Stimulated activated CD8-positive, alpha-beta memory T cell treated with anti-CD3 and anti-CD28 coated beads, Interleukin-15, amount 100 ng/mL, for 48 hours (primary cell): ENCODE measurements around the gene MCC.
"Not testable (repeated sequence)": the region's sequence is repeated elsewhere in the genome, so short reads cannot be mapped to it uniquely, and the experiment has no call there.

ENCODE experiments used
- DNase-seq, 2 donors: peaks; one replicate each; pipeline ENCODE4 v3.0.0-alpha.2; 2020; ENCODE audit warnings: low read depth in 2 of 2

Gene MCC

DNA sequence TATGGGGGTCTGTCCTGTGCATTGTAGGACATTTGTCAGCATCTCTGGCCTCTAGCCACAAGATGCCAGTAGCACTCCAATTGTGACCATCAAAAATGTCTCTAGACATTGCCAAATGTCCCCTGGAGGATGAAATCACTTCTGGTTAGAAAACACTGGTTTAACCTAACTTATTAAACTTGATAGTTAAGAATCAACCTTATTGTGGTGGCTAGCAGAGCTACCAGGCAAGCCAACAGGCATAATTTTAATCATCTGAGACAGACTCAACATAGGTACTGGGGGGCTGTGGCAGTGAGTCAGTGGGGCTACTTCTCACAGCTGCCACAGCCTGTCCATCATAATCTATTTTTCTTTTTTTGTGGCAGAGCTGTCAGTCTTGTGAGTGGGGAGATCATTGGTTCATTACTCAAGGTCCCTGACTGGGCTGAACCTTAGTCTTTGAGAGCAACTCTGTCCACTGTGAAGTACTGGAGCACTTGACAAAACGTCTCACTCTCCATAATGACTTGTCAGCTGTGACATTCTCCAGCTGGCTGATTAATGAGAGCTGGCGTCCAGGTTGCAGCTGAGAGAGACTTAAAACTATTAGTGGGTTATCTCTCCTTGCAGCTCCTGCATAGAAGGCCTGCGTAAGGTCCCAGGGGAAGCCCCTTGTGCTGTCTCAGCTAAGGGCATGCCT lies 403.7 kb downstream of the MCC start:
- no peak for DNase-seq

DNA sequence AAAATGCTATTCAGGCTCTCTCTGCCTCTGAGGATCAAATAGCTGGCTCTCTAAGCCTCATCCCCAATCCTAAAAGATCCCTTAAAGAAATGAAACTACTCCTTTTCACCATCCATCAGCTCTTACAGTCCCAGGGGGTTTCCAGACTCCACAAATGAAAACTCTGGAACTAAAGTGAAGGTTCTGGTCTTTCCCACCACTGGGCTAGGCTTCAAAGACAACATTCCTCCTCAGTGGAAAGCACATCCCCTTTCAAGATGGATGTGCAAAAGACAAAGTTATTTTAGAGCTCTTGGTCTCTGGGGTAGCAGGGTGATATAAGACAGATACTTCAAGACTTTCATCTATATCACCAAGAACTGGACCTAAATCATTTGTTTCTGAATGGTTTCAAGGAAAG lies 404.8 kb downstream of the MCC start:
- no peak for DNase-seq

DNA sequence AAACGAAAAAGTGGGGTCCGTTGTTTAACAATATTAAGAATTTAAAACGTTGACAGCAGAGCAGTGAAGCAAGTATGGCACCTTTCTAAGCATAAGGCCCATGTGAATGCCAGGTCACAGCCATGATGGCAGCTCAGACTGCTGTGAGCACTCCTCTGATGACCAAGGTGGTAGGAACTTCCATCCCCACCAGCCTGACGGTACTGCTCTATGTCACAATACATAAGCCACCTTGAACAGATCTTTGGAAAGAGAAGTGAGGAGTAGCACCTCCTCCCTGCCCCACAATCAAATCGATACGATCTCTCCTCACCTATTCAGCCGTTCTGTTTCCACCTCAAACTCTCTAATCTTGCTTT lies 405.7 kb downstream of the MCC start:
- no peak for DNase-seq

DNA sequence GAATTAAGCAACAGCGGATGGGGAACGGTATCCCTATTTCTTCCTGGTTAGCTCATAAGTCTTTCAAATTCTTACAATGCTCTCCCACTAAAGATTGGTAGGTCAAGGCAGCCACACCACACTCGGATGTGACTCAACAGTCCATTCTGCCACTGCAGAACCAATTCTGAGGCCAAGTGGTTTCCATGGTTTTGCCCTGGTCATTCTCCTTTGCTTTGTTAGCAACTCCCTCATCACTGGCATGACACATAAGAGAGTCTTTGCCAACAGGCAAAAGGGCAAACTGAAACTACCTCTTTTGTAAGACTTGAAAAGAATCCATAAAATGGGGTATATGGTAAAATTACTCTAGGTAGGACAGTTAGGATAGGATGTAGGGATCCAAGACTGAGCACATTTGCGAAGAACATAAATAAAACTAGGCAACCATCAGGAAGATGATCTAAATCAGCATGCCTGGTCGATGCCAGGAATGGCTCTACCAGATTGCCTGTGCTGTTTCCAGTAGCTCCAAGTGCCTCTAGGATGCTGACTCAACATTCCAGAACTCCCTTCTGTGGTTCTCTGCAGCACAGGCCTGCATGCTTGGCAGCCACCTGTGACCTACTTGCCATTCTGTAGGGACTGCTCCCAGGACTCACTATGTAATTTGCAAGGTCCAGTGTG lies 406.2 kb downstream of the MCC start:
- DNase-seq, result no peak

DNA sequence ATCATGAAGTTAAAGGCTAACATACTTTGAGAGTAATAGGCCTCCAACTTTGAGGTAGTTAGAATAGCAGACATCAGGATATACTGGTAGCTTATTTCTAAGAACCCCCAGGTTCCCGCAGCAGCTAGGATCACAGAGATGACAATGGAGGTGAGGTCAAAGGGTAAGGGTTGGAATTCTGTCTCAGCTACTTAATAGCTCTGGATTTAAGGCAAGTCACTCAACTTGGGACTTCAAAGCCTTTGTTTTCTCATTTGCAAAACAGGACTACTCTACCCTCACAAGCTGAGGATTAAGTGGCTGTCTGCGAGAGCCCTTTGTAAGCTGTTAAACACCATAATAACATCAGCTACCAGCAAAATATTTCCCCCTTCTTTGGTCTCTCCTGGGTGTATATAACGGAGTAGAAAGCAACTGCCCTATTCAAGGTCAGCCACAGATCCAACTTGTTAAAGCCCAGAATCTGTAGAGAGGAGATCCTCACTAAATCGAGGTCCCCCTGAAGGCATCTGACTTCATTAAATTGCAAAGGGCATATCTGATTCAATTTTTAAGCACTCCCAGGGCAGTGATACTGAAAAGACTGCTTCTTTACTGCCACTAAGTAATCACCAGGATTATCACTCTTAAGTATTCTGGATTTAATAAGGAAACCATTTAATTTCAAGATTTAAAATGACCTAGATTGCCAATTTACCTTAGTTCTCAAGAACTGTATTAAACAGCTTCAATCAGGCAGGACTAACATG lies 407.0 kb downstream of the MCC start:
- DNase-seq, result no peak

DNA sequence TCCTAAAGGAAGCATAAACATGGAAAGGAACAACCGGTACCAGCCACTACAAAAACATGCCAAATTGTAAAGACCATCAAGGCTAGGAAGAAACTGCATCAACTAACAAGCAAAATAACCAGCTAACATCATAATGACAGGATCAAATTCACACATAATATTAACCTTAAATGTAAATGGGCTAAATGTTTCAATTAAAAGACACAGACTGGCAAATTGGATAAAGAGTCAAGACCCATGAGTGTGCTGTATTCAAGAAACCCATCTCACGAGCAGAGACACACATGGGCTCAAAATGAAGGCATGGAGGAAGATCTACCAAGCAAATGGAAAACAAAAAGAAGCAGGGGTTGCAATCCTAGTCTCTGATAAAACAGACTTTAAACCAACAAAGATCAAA lies 411.6 kb downstream of the MCC start:
- not testable (repeated sequence) for DNase-seq

DNA sequence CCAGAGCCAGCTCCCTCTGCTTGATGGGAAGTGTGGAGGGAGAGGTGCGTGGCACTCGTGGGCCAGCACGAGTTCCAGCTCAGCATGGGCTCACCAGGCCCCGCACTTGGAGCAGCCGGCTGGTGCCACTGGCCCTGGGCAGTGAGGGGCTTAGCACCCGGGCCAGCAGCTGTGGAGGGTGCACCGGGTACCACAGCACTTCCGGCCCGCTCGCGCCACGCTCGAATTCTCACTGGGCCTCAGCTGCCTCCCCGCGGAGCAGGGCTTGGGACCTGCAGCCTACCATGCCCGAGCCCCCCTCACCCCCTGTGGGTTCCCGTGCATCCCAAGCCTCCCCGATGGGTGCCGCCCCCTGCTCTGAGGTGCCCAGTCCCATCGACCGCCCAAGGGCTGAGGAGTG lies 413.2 kb downstream of the MCC start:
- no peak for DNase-seq

DNA sequence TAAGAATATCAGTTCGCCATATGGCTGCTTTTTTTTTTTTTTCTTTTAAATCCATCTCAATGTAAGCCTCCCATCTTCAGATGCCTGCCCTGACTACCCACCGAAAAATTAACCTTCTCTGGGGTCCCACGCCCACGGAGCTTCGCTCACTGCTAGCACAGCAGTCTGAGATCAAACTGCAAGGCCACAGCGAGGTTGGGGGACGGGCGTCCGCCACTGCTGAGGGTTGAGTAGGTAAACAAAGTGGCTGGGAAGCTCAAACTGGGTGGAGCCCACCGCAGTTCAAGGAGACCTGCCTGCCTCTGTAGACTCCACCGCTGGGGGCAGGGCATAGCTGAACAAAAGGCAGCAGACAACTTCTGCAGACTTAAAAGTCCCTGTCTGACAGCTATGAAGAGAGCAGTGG lies 414.6 kb downstream of the MCC start:
- peak in 1 of 2 donors; percentile 6 for DNase-seq

DNA sequence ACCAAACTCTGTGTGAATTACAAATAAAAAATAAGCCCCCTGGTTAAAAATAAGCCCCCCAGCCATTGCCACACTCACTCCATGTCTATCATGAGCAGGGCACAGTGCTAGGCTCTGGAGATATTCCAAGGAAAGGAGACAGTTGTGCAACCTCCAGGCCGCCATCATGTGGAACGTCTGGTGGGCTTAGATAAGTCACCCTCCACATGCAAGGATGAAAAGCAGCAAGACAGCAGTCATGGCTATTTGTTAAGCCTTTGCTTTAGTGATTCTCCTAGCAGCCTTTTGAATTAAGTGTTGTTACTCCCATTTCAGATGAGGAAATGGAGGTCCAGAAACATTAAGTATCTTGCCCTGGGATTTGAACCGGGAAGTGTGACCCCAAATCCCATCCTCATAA lies 416.9 kb downstream of the MCC start:
- no peak for DNase-seq

DNA sequence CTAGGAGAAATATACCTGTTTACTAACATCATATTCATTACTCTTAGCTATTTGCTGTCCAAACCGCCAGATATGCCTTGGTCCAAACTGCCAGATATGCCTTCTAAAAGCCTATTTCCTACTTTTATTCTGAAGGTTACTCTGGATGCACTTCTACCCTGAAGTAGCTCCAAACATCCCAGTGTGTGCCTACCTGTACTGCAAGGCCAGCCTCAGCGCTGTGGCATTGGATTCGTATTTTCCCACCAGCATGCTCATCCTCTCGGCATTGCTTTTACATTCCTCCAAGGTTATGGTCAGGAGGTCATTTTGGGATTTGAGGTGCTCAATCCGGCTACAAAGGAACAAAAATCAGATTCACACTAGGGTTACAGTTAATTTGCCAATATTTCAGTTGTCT lies 417.4 kb downstream of the MCC start:
- no peak for DNase-seq

DNA sequence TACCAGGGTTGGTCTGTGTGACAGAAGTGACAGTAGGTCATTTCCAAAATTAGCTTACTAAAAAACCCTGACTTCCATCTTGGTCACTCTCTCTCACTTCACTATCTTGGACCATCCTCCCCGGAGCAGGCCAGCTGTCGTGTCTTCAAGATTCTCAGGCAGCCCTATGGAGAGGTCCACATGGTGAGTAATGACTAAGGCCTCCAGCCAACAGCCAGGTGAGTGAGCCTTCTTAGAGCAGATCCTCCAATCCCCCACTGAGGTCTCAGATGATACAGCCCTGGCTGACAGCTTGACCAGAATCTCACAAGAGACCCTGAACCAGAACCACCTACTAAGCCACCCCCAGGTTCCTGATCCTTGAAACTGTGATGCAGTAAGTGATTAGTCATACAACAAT lies 419.7 kb downstream of the MCC start:
- DNase-seq, result no peak

DNA sequence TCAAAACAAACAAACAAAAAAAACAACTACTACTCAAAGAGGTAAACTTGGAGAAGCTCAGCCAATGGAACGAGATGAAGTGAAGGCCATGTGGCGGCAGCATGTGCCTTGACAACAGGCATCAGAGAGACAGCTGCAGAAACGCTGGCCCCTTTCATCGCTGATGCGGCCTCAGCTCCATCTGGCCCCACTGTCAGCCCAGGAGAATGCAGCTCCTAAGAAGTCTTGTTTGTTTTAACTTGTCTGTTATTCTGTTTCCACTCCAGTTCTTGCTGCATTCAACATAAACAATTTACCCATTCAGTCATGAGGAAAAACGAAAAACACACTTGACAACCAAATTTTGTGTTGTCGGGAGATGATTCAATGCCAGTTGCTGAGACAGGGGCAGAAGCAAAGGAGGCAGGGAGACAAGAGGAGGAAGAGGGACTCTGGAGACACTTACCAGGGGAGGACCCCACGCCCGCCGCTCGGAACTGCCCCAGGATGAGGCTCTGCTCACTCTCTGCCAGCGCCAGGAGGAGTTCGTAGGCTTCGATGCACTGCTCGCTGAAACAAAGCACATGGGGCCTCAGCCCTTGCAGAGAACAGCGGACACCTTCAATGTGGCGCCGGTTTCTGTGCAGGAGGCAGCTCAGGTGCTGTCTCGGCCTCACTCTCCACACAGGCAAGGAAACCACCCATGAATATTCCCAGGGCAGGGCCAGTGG lies 420.5 kb downstream of the MCC start:
- DNase-seq, result no peak

DNA sequence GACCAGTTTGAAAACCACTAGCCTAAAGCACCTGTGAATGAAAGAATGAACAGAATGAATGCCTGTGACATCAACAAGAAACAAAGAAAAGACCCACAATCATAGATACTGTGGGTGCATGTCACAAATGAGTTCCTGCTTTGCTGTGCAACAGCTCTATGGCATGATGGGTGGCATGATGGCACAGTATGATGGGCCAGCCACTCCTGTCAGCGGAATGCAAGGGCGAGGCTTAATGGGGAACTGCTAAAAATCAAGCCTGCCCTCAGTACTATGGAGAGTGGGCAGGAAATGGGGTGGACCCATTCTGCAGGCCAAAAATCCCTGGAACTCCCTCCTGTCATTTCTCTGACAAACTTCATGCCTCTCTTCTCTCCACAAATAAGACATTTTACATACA lies 422.6 kb downstream of the MCC start:
- no peak for DNase-seq

DNA sequence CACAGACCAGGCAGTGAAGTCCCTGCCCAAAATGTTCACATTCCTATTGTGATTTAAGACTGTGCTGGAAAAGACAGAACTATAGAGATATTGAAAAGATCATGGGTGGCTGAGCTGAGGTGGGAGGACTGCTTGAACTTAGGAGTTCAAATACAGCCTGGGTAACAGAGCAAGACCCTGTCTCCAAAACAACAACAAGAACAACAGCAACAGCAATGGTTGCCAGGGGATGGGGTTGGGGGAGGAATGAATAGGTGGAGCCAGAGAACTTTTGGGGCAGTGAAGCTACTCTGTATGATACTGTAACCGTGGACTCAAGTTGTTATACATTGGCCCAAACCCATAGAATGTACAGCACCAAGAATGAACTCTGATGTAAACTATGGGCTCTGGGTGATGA lies 423.4 kb downstream of the MCC start:
- DNase-seq, result no peak

DNA sequence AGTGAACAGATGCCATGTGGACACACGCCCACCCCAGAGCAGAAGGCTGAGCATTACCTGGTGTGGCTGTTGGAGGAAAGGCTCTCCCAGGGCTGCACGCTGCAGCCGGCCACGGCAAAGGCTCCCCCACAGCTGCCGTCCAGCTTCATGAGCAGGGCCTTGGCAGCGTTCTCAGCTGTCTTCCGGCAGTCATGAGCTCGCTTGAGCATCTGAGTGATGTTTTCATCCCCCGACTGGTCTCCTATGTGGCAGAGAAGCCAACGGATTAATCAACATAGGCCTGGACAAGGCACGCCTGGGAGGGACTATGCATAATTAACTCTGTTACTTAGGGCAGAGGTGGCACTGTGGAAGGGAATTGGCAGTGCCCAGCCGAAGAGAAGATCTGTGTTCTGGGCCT lies 424.3 kb downstream of the MCC start:
- DNase-seq, result no peak

DNA sequence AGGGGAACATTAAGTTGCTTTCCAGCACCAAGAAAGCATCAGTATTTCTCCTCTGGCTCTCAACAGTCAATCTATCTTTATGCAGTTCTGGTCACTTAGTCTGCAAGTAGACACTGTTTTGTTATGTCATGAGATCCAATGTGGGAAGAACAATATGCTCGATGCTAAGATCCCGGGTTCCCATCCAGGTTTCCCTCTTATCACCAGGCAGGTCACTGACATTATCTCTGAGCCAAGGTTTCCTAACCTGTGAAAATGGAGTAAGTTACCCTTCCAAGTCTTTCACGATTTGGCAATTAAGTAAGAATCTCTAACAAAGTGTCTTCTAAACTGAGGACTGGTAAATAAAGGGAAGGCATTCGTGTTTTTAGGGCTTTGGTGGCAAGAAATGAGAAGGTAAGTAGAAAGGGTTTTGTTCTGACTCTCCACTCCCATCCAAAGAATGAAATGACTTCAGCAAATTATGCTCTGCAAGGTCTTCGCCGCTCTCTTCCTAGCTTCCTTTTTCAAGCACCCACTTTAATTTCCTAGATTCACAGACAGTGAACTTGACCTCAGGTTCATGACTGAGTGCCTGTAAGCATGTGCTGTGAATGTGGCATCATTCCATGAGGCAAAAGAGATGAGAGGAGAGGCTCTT lies 425.3 kb downstream of the MCC start:
- no peak for DNase-seq

DNA sequence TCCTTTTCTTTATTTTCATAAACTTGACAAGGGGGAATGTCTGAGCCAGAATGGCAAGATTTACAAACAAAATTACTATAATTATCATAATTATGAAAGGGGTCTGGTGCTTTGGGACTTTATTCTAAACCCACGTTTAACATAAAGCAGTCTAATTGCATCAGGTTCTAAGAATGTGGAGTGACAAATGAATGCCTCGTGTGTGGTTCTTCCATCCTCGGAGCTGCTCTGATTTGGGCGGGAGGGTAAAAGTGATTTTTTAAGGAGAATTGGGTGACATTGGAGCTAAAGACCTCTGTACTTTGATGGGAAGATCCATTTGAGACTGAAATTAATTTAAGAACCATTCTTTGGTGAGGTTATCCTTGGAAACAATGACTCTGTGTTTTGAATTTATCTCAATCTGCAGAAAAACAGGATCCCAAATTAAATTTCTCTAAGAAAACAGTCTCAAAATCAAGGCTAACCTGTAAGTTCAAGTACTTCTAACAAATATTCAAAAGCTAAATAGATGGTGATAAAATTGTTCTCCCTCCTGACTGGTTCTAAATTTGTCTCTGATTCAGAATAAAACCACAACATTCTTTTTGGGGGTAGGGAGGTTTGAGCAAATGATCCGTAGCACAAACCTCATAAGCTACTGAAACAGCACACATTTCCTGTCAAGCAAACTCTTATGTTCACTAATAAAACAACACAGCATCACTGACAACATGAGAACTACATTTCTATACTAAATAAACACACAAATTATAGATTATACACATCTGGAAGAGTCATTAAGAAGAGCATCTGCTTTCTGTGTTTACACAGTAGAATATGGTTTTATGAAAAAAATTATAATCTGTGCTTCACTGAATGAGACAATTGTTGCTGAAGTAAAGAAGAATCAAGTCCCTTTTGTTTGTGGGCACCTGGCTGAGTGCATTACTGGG lies 426.1 kb downstream of the MCC start:
- no peak for DNase-seq

DNA sequence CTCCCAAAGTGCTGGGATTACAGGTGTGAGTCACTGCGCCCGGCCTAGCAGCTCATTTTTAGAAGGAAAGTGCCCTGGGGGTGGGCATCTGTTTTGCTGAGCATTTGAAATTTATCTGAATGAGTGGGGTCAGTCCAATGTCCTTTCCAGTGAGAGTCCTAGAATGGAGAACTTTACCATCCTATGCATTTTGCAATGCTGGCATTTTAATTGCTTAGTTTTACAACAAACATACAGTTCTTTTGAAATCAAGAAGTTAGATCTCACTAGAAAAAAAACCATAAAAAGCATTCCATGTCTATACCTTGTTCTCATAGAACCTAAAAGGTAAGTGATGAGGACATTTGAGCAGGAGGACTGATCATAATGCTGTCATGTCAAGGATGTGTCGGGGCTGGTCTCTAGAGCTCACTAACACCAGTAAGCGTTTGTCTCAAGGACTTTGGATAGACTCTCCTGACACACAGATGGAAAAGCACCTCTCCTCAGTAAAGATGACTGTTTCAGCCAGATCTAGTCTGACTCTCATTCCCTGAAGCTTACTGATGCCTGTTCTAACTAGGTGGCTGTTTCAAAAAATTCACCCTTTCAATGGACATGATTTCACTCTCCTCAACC lies 427.7 kb downstream of the MCC start:
- DNase-seq, result no peak

DNA sequence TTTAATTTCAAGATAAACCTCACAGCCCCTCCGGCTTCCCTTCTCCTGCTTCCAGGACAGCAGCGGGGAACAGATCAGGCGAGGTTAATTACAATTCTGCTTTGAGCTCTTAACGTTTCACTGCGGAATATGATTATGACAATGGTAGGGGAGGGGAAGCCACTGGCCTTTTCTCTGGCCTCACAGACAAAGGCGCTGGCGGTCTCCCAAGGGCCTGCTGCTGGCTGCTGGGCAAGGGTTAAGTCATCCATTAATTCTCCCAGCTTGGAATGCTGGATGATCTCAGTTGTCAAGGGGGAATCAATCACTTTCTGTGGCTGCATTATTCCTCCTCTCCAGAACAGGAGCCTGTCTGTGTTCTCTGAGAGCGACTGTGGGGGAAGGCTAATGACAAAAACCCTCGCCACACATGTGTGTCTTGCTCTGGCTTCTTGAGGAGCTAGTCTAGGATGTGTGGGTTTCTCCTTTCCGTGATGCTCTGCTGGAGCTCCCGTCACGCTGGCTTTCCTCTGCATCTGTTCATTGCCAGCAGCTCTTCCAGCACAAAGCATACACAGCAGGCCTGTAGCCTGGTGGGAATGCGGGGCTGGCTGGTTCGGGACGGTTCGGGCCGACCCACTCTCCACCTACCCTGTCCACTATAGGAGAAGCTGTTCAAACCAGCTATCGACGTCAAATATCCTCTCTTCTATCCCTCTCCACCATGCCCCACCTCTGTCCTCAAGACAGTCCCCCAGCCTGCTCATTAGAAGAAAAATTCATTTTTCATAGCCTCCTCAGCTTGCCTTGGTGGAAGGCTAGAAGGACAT lies 428.8 kb downstream of the MCC start:
- no peak for DNase-seq
